Subcutaneous abdominal adipose tissue (tissue), 5 donors: ENCODE results near the gene RNF126.

Experiments
- H3K27ac ChIP-seq: one replicate; pipeline ENCODE4 v1.7.0; 2013; ENCODE audit warnings: low read depth, mild to moderate bottlenecking, inconsistent platforms, low read length, moderate library complexity
- H3K27me3 ChIP-seq, 5 donors: one replicate each; pipeline ENCODE4 v1.7.0; 2013; ENCODE audit warnings: low read length in 5 of 5, inconsistent platforms in 1 of 5; ENCODE audit not compliant: control insufficient read depth in 5 of 5, insufficient read depth in 4 of 5
- H3K36me3 ChIP-seq, 5 donors: one replicate each; pipeline ENCODE4 v1.7.0; 2013; ENCODE audit warnings: low read length in 5 of 5; ENCODE audit not compliant: control insufficient read depth in 5 of 5, insufficient read depth in 5 of 5
- H3K4me1 ChIP-seq, 5 donors: one replicate each; pipeline ENCODE4 v1.7.0; 2013; ENCODE audit warnings: low read length in 5 of 5, mild to moderate bottlenecking in 3 of 5, moderate library complexity in 1 of 5; ENCODE audit not compliant: control insufficient read depth in 5 of 5, insufficient read depth in 5 of 5
- H3K4me3 ChIP-seq, 5 donors: one replicate each; pipeline ENCODE4 v1.7.0; 2013; ENCODE audit warnings: low read length in 5 of 5, low read depth in 1 of 5
- H3K9ac ChIP-seq, 5 donors: one replicate each; pipeline ENCODE4 v1.7.0; 2013; ENCODE audit warnings: low read length in 5 of 5, mild to moderate bottlenecking in 4 of 5, moderate library complexity in 3 of 5
- H3K9me3 ChIP-seq, 5 donors: one replicate each; pipeline ENCODE4 v1.7.0; 2013; ENCODE audit warnings: low read length in 5 of 5; ENCODE audit not compliant: control insufficient read depth in 5 of 5
- donor health status: healthy.
- donor health status: healthy.
- donor health status: healthy.
- donor health status: healthy.
- donor health status: healthy.

Gene RNF126

DNA sequence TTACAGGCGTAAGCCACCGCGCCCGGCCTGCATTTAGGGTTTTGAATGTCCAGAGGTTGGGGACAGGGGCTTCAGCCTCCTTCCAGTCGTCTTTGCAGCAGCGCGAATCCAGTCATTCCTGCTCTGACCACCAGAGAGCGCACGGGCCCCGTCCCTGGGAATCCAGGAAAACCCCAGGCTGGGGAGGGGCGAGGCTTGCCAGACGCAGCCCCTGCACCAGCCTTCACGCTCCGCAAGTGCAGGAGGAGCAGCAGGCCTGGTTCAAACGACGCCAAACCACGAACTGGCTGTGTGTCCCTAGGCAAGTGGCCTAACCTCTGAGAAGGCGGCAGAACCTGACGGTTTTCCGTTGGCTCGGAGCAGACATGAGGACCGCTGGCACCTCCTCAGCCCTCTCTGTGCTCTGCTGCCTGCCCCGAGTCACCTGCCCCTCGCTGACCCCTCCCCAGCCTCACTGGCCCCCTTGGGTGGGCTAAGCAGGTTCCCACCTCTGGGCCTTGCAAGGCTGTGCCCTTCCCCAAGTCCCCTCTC, 2.0 kb upstream of the RNF126 start:
- Histone ChIP-seq H3K4me1 (peaks cover 7 to 55% (median 50%) of the 10 kb centered on the region in 5 donors), H3K27me3 (no peaks in the 10 kb centered on the region), H3K9ac (peak overlapping the region in 2 of 5 donors; percentile 21 to 69), H3K27ac (no peak overlapping the region), H3K4me3 (peak overlapping the region; percentile 39 to 59 (median 56)), H3K9me3 (no peaks in the 10 kb centered on the region), H3K36me3 (no peaks in the 10 kb centered on the region)

GRCh38 chr19:663682-664117, 686 bp upstream of the RNF126 start:
- H3K9me3 ChIP-seq: no peaks in the 10 kb centered on the region
- peak overlapping the region; percentile 56 to 88 (median 78) for H3K9ac ChIP-seq
- H3K27me3 ChIP-seq: no peaks in the 10 kb centered on the region
- peak overlapping the region; percentile 53 to 69 (median 61) for H3K4me3 ChIP-seq
- H3K4me1 ChIP-seq: peaks cover 7 to 67% (median 63%) of the 10 kb centered on the region in 5 donors
- peak overlapping the region; percentile 88 for H3K27ac ChIP-seq
- H3K36me3 ChIP-seq: peaks cover 0 to under 1% (median 0%) of the 10 kb centered on the region in 5 donors

DNA sequence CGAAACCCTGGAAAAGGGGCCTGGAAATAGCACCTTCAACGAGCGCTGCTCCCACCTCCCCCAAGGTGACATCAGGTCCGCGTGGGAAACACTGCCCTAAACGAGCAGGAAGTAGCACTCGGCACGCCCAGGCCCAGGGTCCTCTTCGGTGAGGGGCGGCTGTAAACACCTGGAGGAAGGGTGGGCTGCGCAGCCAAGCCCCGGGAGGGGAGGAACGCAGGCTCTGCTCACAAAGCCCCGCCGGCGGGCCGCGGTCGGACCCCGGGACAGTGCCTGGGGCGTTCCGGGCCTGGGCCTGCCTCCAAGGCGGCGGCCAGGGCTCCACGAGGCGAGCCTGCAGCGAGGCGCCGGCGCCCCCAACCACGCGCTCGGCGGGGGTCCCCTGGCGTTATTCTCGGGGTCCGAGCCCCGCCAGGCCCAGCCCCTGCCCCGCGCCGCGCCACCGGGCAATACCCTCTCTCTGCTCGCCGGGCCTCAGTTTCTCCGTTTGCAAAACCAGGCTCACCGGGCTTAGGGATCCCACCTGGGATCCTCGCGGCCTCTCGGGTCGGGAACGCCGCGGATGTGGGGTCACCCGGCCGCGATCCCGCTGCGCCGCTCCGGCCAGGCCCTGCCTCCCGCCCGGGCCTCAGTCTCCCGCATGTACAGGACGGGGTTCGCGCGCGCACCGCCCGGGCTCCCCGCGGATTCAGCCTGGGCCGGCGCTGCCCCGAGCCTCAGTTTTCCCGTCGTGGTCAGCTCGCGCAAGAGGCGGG, 630 bp downstream of the RNF126 start:
- Histone ChIP-seq H3K9me3 (no peaks in the 10 kb centered on the region), H3K9ac (peak overlapping the region; percentile 16 to 88 (median 81)), H3K4me1 (peaks cover 7 to 74% (median 65%) of the 10 kb centered on the region in 5 donors), H3K27ac (peak overlapping the region; percentile 70), H3K4me3 (peak overlapping the region; percentile 65 to 87 (median 78)), H3K27me3 (no peaks in the 10 kb centered on the region), H3K36me3 (peaks cover 0 to 7% (median 4%) of the 10 kb centered on the region in 5 donors)

- Histone ChIP-seq H3K4me3 (peak overlapping the region; percentile 65 to 87 (median 78)), H3K4me1 (peaks cover 7 to 79% (median 64%) of the 10 kb centered on the region in 5 donors), H3K27ac (peak overlapping the region; percentile 70), H3K9me3 (no peaks in the 10 kb centered on the region), H3K9ac (peak overlapping the region; percentile 16 to 88 (median 81)), H3K27me3 (no peaks in the 10 kb centered on the region), H3K36me3 (peaks cover 0 to 11% (median 4%) of the 10 kb centered on the region in 5 donors)
These were observed 1.4 kb downstream of the RNF126 start for GRCh38 chr19:661427-662196.

DNA sequence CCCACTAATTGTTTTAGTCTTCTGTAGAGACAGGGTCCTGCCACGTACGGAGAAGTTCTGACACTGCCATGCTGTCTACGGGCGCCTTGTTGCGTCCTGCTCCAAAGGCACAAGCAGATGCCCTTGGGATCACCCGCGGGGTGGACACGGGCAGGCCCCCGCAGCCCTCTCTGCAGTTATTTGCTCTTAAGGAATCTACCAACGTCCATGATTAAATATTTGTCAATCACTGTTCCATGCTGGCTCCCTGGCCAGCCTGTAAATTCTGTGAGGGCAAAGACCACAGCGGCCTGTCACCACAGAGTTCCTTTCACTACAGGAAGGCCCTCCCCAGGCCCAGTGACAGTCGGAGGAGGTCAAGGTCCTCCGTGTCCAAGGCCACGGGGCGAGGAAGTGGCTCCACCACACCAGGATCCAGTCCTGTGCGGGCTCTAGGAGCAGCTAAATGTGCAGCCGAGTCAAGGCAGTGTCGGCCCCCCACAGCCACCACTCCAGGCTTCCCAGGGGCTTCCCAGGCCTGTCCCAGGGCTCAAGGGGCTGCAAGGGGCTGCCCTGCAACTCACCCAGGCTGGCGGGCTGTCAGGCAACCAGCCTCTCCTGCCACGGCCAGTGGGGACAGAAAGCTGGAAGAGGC, 2.1 kb downstream of the RNF126 start:
- peaks cover 7 to 79% (median 64%) of the 10 kb centered on the region in 5 donors for H3K4me1 ChIP-seq
- no peaks in the 10 kb centered on the region for H3K9me3 ChIP-seq
- H3K27me3 ChIP-seq: no peaks in the 10 kb centered on the region
- peak overlapping the region; percentile 65 to 87 (median 78) for H3K4me3 ChIP-seq
- peaks cover 0 to 11% (median 4%) of the 10 kb centered on the region in 5 donors for H3K36me3 ChIP-seq
- peak overlapping the region; percentile 70 for H3K27ac ChIP-seq
- H3K9ac ChIP-seq: peak overlapping the region in 4 of 5 donors; percentile 78 to 88 (median 82)

- Histone ChIP-seq H3K4me3 (peak overlapping the region in 1 of 5 donors; percentile 20), H3K4me1 (peaks cover 5 to 69% (median 54%) of the 10 kb centered on the region in 5 donors), H3K9ac (peak overlapping the region in 2 of 5 donors; percentile 41 to 48), H3K9me3 (no peaks in the 10 kb centered on the region), H3K27ac (no peak overlapping the region), H3K36me3 (peaks cover 0 to 16% (median 4%) of the 10 kb centered on the region in 5 donors), H3K27me3 (no peaks in the 10 kb centered on the region)
These were observed 3.8 kb downstream of the RNF126 start for GRCh38 chr19:658916-659839.

DNA sequence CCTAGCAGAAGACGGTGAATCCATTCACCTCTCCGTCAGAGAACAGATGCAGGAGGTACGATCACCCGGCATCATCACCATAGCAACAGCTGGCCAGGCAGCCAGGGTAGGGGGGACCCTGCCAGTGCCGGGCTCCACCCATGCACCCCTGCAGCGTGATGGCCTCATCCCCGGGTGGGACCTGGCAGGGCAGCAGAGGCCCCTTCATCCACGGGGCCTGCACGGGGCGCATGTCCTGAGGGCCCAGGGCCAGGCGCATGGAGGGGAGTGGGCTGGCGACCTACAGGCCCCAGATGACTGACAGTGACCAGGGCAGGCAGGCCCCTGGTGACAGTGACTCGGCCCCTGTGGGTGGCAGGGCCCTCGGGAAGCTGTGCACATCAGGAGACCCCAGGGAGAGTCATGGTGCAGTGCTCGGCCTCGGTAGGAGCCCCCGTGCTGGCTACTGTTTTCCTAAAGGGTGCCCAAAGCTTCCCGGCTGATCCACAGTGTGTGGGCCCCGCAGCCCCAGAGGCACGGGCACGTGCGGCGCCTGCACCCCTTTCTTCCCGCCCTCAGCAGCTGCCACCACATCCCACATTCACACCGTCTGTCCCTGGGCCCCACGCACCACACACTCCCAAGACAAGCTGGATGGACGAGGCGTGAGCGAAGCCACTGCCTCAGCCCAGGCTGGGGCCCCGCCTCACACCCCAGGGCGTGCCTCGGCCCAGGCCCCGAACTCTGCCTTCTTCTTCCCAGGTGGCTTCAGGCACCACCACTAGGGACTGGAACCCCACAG, 4.8 kb downstream of the RNF126 start:
- no peaks in the 10 kb centered on the region for H3K27me3 ChIP-seq
- H3K9me3 ChIP-seq: no peaks in the 10 kb centered on the region
- no peak overlapping the region for H3K4me3 ChIP-seq
- no peak overlapping the region for H3K27ac ChIP-seq
- peaks cover 0 to 25% (median 12%) of the 10 kb centered on the region in 5 donors for H3K36me3 ChIP-seq
- peak overlapping the region in 2 of 5 donors; percentile 25 to 48 for H3K9ac ChIP-seq
- H3K4me1 ChIP-seq: peaks cover 5 to 59% (median 46%) of the 10 kb centered on the region in 5 donors

- Histone ChIP-seq H3K4me1 (peaks cover 5 to 57% (median 46%) of the 10 kb centered on the region in 5 donors), H3K27ac (no peak overlapping the region), H3K9me3 (no peaks in the 10 kb centered on the region), H3K36me3 (peaks cover 0 to 32% (median 17%) of the 10 kb centered on the region in 5 donors), H3K9ac (peak overlapping the region in 1 of 5 donors; percentile 59), H3K4me3 (no peak overlapping the region), H3K27me3 (no peaks in the 10 kb centered on the region)
These were observed 5.4 kb downstream of the RNF126 start for GRCh38 chr19:657611-658010.
